Prostate gland (tissue), 2 donors: ENCODE results near the gene SRMS. TPM values are rescaled to one million over a fixed set of nuclear protein-coding genes. Genes with fewer than 3 reads are reported as not detected.
A peak's percentile ranks its signal among the peaks of the same experiment; 100 is the strongest.

Experiments used
- DNase-seq: peaks from one replicate; pipeline ENCODE4 v3.0.0-alpha.2; 2019; ENCODE audit warnings: low spot score
- H3K27ac ChIP-seq, 2 donors: fragments of 200-600 bp; sonication (generic); 2 replicates each; pipeline ENCODE4 v1.5.1; 2017 to 2019
- H3K27me3 ChIP-seq: fragments of 200-600 bp; sonication (generic); replicated peaks from 2 replicates; pipeline ENCODE4 v1.5.1; 2019; ENCODE audit not compliant: insufficient read depth
- H3K36me3 ChIP-seq, 2 donors: fragments of 200-600 bp; sonication (generic); 1 replicate in 1 of 2; 2 replicates in 1 of 2; pipeline versions ENCODE4 v1.5.1 to v1.8.1; 2017 to 2019
- H3K4me1 ChIP-seq: fragments of 200-600 bp; sonication (generic); replicated peaks from 2 replicates; pipeline ENCODE4 v1.5.1; 2019
- H3K4me3 ChIP-seq, 2 donors: fragments of 200-600 bp; sonication (generic); 2 replicates each; pipeline ENCODE4 v1.5.1; 2017 to 2019
- H3K9me3 ChIP-seq: fragments of 200-600 bp; sonication (generic); 2 replicates; pipeline ENCODE4 v1.5.1; 2017
- POLR2A ChIP-seq: fragments of 450-650 bp; IDR thresholded peaks from one replicate; pipeline ENCODE4 v1.6.1; 2016; ENCODE audit warnings: antibody characterized with exemption, mild to moderate bottlenecking
- POLR2AphosphoS5 ChIP-seq: sonication (generic); formaldehyde crosslinking; IDR thresholded peaks from one replicate; pipeline ENCODE4 v1.6.1; 2017; ENCODE audit warnings: antibody characterized with exemption
- WGBS: methylation state at CpG from one replicate; pipeline ENCODE4 v1.1.5; 2018; 5-methylcytosine and 5-hydroxymethylcytosine counted together
- intact Hi-C: fragments of 100-400 bp; cut with DNase I; formaldehyde crosslinking; loops from one replicate; pipeline ENCODE4 v1.14.2; 2022
- total RNA-seq, 2 donors: library from RNA; depleted of rRNA; stranded (reverse); fragments of >200 nt; gene quantifications; one replicate each; pipeline ENCODE4 v1.1.0, GENCODE V29; 2016
- TF ChIP-seq, protein P1 (sequence below), 4 experiments: fragments of 200-600 bp in 2 of 4; fragments of 450-650 bp in 2 of 4; sonication (generic) in 2 of 4; IDR thresholded peaks; 1 replicate in 3 of 4; 2 replicates in 1 of 4; pipeline ENCODE4 v1.5.1; 2016 to 2019; ENCODE audit warnings: antibody characterized with exemption in 4 of 4, mild to moderate bottlenecking in 2 of 4, moderate library complexity in 2 of 4

Gene SRMS
- total RNA-seq, 2 donors from 2014 or later, result 0.34 to 1.6 TPM

DNA sequence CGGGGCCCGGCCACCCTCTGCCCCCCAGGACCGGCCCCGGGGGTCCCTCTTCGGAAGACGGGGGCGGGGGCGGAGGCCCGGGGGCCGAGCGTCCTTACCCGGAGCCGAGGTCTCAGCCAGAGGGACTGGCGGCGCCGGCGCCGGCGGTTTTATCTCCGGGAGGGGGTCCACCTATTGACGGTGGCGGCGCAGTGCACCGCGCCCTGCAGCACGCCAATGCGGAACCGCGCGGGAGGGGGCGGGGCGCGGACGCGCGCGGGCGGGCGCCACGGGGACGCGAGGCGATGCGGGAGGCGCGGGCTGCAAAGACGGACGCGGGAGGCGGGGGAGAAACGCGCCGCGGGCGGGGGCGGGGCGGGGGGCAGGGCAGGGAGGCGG is 48.6 kb downstream of the SRMS start, which contains the start of gene EEF1A2:
TSS of gene EEF1A2 (minus strand) at position 124 of the 378 bp plus-strand sequence. CDS start 1,320 bp downstream, outside the sequence.
- DNase-seq, result no peak
- H3K9me3 ChIP-seq, result no peaks in the 10 kb centered on the region
- no peaks in the 10 kb centered on the region for H3K27me3 ChIP-seq
- H3K27ac ChIP-seq, result no peak within 1 kb of the TSS
- intact Hi-C loops, result no loop called here
- TF ChIP-seq POLR2A (no peak), POLR2AphosphoS5 (no peak)
- TF ChIP-seq, protein P1, sequence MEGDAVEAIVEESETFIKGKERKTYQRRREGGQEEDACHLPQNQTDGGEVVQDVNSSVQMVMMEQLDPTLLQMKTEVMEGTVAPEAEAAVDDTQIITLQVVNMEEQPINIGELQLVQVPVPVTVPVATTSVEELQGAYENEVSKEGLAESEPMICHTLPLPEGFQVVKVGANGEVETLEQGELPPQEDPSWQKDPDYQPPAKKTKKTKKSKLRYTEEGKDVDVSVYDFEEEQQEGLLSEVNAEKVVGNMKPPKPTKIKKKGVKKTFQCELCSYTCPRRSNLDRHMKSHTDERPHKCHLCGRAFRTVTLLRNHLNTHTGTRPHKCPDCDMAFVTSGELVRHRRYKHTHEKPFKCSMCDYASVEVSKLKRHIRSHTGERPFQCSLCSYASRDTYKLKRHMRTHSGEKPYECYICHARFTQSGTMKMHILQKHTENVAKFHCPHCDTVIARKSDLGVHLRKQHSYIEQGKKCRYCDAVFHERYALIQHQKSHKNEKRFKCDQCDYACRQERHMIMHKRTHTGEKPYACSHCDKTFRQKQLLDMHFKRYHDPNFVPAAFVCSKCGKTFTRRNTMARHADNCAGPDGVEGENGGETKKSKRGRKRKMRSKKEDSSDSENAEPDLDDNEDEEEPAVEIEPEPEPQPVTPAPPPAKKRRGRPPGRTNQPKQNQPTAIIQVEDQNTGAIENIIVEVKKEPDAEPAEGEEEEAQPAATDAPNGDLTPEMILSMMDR (IDR thresholded peaks at IDR 0.05), result peak in 1 of 4 experiments; percentile 26
- peak within 1 kb of the TSS; percentile 26 to 40 for H3K4me3 ChIP-seq
- H3K36me3 ChIP-seq, result no peaks in the 10 kb centered on the region
- 0% methylated on average over 3 of the region's 58 CpGs for WGBS
- no peaks in the 10 kb centered on the region for H3K4me1 ChIP-seq

DNA sequence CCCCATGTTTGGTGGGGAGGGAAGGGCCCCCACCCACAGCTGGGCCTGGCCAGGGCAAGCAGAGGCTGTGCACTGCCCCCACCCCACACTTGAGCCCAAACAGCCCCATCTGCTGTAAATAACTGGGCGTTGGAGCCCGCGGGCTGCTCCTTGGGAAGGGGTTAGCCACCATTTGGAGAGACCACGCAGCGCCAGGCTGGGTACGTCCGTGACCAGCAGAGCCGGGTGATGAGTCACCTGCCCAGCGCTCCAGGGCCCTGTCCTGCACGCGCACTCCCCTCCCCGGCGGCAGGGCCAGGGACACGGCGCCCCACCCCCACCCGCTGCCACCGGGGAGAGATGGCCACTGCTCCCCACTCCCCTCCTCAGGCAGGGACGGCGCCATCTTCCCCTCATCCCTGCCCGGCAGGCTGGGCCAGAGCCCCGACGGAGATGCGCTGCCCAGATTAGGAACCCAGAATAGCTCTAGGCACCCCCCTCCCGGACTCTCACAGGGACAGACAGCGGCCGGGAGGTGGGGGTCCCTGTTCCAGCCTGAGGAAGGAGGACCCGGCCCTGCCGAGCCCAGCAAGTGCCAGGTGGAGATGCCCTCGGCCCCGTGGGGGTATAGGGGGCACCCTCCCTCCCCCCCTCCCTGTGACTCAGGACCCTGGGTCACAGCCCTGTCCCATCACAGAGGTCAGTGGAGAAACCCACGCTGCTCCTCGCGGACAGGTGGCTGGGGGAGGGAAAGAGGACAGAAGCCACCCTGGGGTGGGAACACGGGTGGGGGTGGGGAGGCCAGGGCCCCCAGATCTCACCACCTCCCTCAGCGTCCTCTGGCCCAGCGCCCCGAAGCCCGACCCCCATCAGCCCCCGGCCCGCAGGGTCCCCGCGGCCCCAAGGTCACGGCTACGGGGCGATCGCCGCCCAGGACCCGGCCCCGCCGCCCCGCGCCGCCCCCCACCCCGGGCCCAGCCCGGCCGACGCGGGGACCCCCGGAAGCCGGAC is 49.3 kb downstream of the SRMS start:
- no peak for DNase-seq
- H3K9me3 ChIP-seq, result no peaks in the 10 kb centered on the region
- 8% methylated on average over 13 of the region's 60 CpGs for WGBS
- H3K4me1 ChIP-seq, result no peaks in the 10 kb centered on the region
- H3K27me3 ChIP-seq, result no peaks in the 10 kb centered on the region
- TF ChIP-seq, protein P1 (IDR thresholded peaks at IDR 0.05), result no peak
- TF ChIP-seq POLR2AphosphoS5, result no peak
- TF ChIP-seq POLR2A, result no peak
- no peak overlapping the region for H3K27ac ChIP-seq
- intact Hi-C loops, result no loop called here
- peak overlapping the region; percentile 26 to 40 for H3K4me3 ChIP-seq
- no peaks in the 10 kb centered on the region for H3K36me3 ChIP-seq

DNA sequence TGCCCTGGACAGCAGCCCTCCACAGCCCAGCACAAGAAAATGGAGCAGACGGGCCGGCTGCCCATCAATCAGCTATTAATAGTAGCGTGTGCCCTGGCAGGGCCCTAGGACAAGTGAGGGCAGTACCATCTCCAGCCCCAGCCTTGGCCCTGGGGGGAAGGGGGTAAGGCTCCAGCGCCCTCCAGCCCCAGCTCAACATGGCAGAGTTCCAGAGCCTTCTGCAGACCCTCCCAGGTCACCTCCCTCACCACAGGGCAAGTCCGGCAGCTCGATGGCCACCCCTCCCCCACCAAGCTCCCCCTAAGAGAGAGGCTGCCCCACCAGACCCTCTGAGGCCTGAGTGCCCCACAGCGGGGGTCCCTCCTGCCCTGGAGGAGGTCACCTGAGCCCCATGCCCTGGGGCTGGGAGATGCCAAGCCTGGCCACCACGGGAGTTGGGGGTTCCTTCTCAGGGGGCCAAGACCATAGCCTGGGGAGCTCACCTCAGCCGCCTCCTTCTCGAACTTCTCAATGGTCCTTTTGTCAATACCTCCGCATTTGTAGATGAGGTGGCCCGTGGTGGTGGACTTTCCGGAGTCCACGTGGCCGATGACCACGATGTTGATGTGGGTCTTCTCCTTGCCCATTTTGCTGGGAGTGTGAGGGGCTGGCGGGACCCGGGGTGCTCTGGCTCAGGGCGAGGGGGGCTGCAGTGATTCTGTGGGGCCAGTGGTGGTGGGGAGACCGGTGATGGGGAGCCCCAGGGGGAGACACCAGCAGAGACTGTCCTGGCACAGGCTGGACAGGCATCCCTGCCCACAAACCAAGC is 50.2 kb downstream of the SRMS start:
- H3K36me3 ChIP-seq, result no peaks in the 10 kb centered on the region
- H3K27me3 ChIP-seq, result no peaks in the 10 kb centered on the region
- WGBS, result 78% methylated on average over 20 of the region's 20 CpGs
- H3K4me1 ChIP-seq, result no peaks in the 10 kb centered on the region
- no peaks in the 10 kb centered on the region for H3K9me3 ChIP-seq
- intact Hi-C loops, result no loop called here
- TF ChIP-seq POLR2A, result no peak
- TF ChIP-seq, protein P1 (IDR thresholded peaks at IDR 0.05), result no peak
- TF ChIP-seq POLR2AphosphoS5, result no peak
- no peak overlapping the region for H3K4me3 ChIP-seq
- no peak for DNase-seq
- no peak overlapping the region for H3K27ac ChIP-seq

DNA sequence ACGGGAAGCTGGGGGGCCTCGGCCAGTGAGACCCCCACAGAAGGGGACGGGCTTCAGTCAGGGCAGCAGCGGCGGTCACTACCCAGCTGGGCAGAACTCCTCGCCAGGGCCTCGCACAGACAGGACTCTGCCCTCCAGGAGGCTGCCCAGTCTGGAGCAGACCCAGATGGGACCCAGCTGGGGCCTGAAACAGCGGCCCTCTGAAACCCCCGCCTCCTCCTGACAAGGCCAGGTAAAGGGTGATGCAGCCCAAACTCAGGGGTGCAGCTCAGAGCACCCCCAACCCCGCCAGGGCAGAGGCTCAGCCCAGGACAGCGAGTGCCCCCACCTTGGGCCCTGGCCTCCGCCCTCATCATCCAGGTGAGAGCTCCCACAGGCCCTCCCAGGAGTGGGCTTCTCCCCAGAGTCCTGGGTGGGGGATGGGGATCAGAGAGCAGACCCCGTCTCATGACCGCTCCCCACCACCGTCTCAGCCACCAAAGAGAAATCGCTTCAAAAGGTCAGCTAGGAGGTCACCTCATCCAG is 50.9 kb downstream of the SRMS start:
- intact Hi-C loops, result no loop called here
- Histone ChIP-seq H3K27me3 (no peaks in the 10 kb centered on the region), H3K4me1 (no peaks in the 10 kb centered on the region), H3K36me3 (no peaks in the 10 kb centered on the region), H3K9me3 (no peaks in the 10 kb centered on the region), H3K4me3 (no peak overlapping the region), H3K27ac (no peak overlapping the region)
- no peak for DNase-seq
- WGBS, result 70% methylated on average over 10 of the region's 16 CpGs
- TF ChIP-seq, protein P1 (IDR thresholded peaks at IDR 0.05), result no peak
- TF ChIP-seq POLR2AphosphoS5 (no peak), POLR2A (no peak)
